Thoracic aorta (tissue), 2 donors: ENCODE results near the gene LARP6. TPM values are rescaled to one million over a fixed set of nuclear protein-coding genes. Genes with fewer than 3 reads are reported as not detected.
A peak's percentile ranks its signal among the peaks of the same experiment; 100 is the strongest.

ENCODE experiments used
- ATAC-seq: fragments of 150-250 bp; one replicate; pipeline ENCODE4 v1.8.0; 2017; ENCODE audit warnings: low read depth; ENCODE audit not compliant: insufficient number of reproducible peaks, low FRiP score
- DNase-seq: peaks from one replicate; pipeline ENCODE4 v3.0.0-alpha.2; 2020; ENCODE audit warnings: low spot score
- H3K27ac ChIP-seq, 2 donors: fragments of 200-600 bp; sonication (generic); 1 replicate in 1 of 2; 2 replicates in 1 of 2; pipeline ENCODE4 v1.5.1; 2016; ENCODE audit warnings: mild to moderate bottlenecking in 2 of 2, moderate library complexity in 2 of 2
- H3K27me3 ChIP-seq: fragments of 200-600 bp; sonication (generic); replicated peaks from 2 replicates; pipeline ENCODE4 v1.6.0; 2016; ENCODE audit warnings: mild to moderate bottlenecking; ENCODE audit not compliant: insufficient read depth
- H3K36me3 ChIP-seq: fragments of 200-600 bp; sonication (generic); one replicate; pipeline ENCODE4 v1.5.1; 2016
- H3K4me1 ChIP-seq, 2 donors: fragments of 200-600 bp; sonication (generic); 1 replicate in 1 of 2; 2 replicates in 1 of 2; pipeline versions ENCODE4 v1.5.1 to v1.6.0; 2016; ENCODE audit warnings: low read depth in 2 of 2, mild to moderate bottlenecking in 1 of 2; ENCODE audit not compliant: control insufficient read depth in 1 of 2
- H3K4me3 ChIP-seq: fragments of 200-600 bp; sonication (generic); 2 replicates; pipeline ENCODE4 v1.5.1; 2016; ENCODE audit warnings: mild to moderate bottlenecking
- H3K9me3 ChIP-seq: fragments of 200-600 bp; sonication (generic); 2 replicates; pipeline ENCODE4 v1.5.1; 2016
- total RNA-seq, 2 donors: library from RNA; depleted of rRNA; stranded (reverse); fragments of >200 nt; gene quantifications; one replicate each; pipeline versions ENCODE4 v1.1.0 to v1.2.3, GENCODE V29; 2016
- TF ChIP-seq, protein P1 (sequence below): fragments of 200-600 bp; sonication (generic); IDR thresholded peaks from one replicate; pipeline ENCODE4 v1.5.1; 2019; ENCODE audit warnings: antibody characterized with exemption

LARP6 gene
- total RNA-seq, 2 donors from 2014 or later, result 43.3 to 92.6 TPM

DNA sequence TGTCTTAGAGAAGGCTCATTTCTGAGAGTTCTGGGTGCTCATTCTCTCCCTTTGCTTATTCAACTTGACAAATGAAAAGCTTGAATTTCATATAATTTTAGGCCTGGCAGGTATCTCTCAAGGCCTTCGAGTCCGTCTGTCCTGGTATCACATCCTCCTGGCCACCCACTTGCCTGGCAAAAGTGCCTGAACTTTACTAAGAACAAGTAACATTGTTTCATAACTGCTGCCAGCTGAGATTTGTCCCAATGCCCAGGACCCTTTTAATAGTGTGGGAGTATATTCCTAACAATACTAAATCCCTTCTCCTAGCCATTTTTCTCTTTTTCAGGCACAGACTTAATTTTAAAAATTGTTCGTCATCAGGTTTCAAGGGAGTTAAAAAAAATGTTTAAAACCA is 18.1 kb downstream of the LARP6 start:
- ATAC-seq, result peak; percentile 29

DNA sequence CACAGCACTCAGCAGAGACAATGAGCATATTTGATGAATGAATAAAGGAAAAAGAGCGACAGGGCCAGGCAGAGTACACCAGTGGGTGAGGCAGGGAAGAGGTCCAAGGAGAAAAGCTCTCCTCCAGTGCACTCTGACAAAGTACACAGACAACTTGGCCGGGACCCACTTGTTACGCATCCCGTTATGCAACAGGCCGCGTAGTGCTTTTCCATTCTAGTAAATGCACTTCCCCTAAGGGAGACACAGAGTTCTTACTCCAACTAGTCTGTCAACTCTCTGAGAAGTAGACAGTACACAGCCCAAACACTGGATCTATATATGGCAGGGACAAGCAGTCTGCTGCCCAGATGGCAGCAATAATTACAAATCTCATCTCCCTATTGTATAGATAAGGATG is 18.5 kb downstream of the LARP6 start:
- ATAC-seq (peak; percentile 34), DNase-seq (peak; percentile 53)
- Histone ChIP-seq H3K4me3 (no peak overlapping the region), H3K9me3 (no peaks in the 10 kb centered on the region), H3K27ac (peak overlapping the region; percentile 75 to 82), H3K4me1 (peaks cover 11 to 40% of the 10 kb centered on the region in 2 donors), H3K36me3 (peaks cover 13% of the 10 kb centered on the region), H3K27me3 (no peaks in the 10 kb centered on the region)
- TF ChIP-seq, protein P1, sequence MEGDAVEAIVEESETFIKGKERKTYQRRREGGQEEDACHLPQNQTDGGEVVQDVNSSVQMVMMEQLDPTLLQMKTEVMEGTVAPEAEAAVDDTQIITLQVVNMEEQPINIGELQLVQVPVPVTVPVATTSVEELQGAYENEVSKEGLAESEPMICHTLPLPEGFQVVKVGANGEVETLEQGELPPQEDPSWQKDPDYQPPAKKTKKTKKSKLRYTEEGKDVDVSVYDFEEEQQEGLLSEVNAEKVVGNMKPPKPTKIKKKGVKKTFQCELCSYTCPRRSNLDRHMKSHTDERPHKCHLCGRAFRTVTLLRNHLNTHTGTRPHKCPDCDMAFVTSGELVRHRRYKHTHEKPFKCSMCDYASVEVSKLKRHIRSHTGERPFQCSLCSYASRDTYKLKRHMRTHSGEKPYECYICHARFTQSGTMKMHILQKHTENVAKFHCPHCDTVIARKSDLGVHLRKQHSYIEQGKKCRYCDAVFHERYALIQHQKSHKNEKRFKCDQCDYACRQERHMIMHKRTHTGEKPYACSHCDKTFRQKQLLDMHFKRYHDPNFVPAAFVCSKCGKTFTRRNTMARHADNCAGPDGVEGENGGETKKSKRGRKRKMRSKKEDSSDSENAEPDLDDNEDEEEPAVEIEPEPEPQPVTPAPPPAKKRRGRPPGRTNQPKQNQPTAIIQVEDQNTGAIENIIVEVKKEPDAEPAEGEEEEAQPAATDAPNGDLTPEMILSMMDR, result no peak

More for the DNA sequence above, 18.1 kb downstream of the LARP6 start:
- Histone ChIP-seq H3K9me3 (no peaks in the 10 kb centered on the region), H3K36me3 (peaks cover 13% of the 10 kb centered on the region), H3K4me1 (peaks cover 11 to 40% of the 10 kb centered on the region in 2 donors), H3K4me3 (no peak overlapping the region), H3K27me3 (no peaks in the 10 kb centered on the region), H3K27ac (peak overlapping the region; percentile 75 to 82)
- DNase-seq, result no peak
- TF ChIP-seq, protein P1, result no peak

DNA sequence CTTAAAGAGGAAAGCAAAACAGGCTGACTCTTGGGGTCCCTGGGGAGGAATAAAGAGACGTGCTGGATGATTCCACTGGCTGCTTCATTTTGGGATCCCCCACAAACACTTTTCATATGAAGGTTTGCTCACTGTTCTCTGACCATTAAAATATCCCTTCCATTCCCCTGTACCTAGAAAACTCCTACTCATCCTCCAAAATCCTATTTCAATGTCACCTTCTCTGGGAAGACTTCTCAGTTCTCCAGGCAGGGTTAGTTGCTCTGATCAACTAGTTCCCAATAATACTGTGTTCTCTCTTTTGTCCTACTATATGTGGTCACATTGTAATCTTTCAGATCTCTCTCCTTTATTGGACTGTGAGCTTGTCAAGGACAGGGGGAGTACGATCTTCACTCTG is 19.0 kb downstream of the LARP6 start:
- Histone ChIP-seq H3K27ac (peak overlapping the region; percentile 75 to 82), H3K4me1 (peaks cover 11 to 40% of the 10 kb centered on the region in 2 donors), H3K36me3 (peaks cover 13% of the 10 kb centered on the region), H3K27me3 (no peaks in the 10 kb centered on the region), H3K4me3 (no peak overlapping the region), H3K9me3 (no peaks in the 10 kb centered on the region)
- ATAC-seq, result no peak
- TF ChIP-seq, protein P1, result no peak
- no peak for DNase-seq

DNA sequence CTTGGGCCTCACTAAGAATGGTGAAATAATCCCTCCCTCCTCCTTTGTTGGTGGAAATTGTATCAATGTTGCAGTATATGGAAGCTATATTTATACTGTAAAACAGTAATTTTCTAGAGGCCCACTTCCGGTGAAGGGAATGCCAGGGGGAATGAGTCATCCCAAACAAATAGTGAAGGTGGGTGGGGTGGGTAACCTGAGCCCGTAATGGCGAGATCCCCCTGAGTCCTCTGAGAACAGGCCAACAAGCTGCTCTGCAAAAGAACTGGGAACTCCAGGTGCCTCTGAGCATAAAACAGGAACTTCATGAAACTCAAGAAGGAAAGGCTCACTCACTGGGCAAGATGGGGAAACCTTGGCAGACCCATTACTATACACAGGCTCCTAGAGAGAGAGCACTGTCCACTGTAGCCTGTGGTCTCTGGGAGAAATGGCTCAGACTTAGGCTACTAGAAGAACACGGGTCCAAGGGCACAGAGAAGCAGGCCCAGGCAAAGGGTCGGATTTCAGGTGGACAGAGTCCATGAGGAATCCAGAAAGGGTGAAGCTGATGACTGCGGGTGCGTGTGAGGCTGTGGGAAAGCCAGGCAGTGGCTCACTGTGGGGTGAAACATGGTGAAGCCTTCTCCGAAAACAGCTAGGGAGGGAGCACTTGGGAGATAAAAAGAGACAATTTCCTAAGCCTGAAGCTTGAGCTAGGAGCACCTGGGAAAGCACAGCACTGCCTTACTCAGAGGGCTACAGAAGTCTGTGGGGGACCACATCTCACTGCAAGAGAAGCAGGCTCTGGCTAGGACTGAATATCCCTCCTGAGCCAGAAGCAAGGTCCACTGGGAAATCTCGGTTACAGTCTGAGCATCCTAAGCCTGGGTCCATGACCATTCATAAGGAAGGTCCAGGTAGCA is 19.8 kb downstream of the LARP6 start:
- H3K4me3 ChIP-seq, result no peak overlapping the region
- peaks cover 13% of the 10 kb centered on the region for H3K36me3 ChIP-seq
- no peaks in the 10 kb centered on the region for H3K9me3 ChIP-seq
- TF ChIP-seq, protein P1, result no peak
- H3K27ac ChIP-seq, result peak overlapping the region; percentile 75 to 82
- no peaks in the 10 kb centered on the region for H3K27me3 ChIP-seq
- H3K4me1 ChIP-seq, result peaks cover 11 to 40% of the 10 kb centered on the region in 2 donors
- ATAC-seq (no peak), DNase-seq (no peak)

DNA sequence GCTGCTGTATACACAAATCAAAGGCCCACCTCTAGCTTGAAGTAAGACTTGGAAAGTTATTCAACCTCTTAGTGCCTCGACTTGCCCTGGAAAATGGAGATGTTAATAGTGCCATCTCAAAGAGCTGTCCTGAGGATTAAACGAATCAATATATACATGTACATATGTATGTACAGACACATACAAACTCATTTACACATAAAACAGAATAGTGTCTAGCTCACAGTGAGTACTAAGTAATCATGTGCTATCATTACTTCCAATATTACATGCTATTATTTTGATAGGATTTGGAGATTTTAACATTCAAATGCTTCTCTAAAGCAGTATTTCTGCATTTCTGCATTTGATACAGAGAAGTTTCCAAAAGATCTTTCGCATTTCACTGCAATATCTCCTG is 20.5 kb downstream of the LARP6 start:
- Histone ChIP-seq H3K9me3 (no peaks in the 10 kb centered on the region), H3K27me3 (no peaks in the 10 kb centered on the region), H3K27ac (peak overlapping the region; percentile 75 to 82), H3K36me3 (peaks cover 13% of the 10 kb centered on the region), H3K4me1 (peaks cover 11 to 40% of the 10 kb centered on the region in 2 donors), H3K4me3 (no peak overlapping the region)
- ATAC-seq, result no peak
- no peak for DNase-seq
- TF ChIP-seq, protein P1, result no peak
